Middle frontal gyrus (tissue), 1 donor: ENCODE measurements around the gene DUS2.
"Not testable (repeated sequence)": the region's sequence is repeated elsewhere in the genome, so short reads cannot be mapped to it uniquely, and the experiment has no call there.

Experiments used
- DNase-seq: peaks from one replicate; pipeline ENCODE4 v3.0.0-alpha.2; 2015; ENCODE audit warnings: low spot score; ENCODE audit errors: extremely low spot score

Gene DUS2

GRCh38 chr16:67998779-67999688 lies 24.1 kb upstream of the DUS2 start, which contains the start of gene DPEP2:
TSS of gene DPEP2 (minus strand) at chr16:67999484. CDS start at chr16:67993212, 6,272 bp downstream.
- DNase-seq = not testable (repeated sequence)

DNA sequence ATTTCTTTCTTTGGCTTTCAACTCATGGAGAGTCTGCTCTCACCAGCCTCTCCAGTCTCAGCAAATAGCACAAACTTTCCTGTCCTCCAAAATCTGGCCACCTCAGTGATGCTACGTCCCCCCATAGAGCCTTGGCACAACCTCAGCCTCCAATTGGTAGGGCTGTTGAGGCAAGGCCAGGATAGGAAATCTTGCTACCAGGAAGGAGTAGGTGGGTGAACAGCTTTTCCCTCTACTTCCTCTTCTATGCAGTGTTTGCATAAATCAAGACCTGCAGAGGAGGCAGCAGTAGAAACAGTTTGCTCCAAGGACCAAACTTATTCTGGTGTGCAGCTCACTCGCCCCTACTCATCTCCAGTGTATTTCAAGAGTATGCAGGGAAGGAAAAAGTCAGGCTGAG lies 23.1 kb upstream of the DUS2 start:
- DNase-seq = no peak

GRCh38 chr16:68000450-68000849 lies 22.6 kb upstream of the DUS2 start:
- DNase-seq = no peak

GRCh38 chr16:68003031-68003430 lies 20.1 kb upstream of the DUS2 start:
- no peak for DNase-seq

- DNase-seq = no peak
Measured at GRCh38 chr16:68005211-68005610, 17.9 kb upstream of the DUS2 start.

DNA sequence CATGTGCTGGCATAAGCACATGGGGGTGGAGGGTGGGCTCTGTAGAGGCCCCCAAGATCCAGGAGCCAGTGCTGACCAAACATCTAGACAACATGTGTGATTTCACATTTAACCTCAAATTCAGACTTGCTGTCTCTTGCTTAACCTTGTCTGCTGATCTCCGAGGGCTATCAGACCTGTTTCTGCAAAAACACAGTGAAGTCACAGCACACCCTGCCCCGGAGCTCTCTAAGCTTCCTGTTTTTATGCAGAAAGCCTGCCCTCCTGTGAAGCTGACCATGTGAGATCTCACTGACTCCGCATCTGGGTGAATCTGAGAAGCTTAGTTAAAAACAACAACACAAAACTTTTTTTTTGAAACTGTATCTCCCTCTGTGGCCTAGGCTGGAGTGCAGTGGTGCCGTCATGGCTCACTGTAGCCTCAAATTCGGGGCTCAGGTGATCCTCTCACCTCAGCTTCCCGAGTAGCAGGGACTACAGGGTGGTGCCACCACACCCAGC lies 17.2 kb upstream of the DUS2 start:
- DNase-seq = no peak

DNA sequence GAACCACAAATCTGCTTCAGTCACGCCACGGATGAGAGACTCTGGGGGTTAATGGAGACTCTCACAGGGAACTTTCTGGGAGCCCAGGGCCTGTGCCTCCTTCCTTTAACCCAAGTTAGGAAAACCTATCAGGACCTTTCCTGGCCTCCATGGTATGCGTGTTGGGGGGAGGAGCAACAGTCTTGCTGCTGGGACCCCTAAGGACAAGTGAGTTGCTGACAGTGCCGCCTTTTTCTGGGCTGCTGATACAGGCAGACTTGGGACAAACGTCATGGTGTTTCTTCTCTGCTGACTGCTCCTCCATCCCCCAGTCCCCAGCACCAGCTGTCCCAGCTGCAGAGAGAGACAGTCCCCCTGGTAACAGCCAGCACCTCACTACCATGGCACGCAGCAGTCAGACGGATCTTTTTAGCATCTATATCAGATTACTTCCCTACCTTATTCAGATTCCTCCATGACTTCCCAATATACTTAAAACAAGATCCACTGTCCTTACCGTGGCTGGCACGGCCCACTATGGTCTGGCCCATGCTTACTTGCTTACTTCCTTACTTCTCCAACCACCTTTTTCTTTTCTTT lies 13.8 kb upstream of the DUS2 start:
- DNase-seq = no peak

GRCh38 chr16:68009872-68010271 lies 13.2 kb upstream of the DUS2 start:
- not testable (repeated sequence) for DNase-seq

DNA sequence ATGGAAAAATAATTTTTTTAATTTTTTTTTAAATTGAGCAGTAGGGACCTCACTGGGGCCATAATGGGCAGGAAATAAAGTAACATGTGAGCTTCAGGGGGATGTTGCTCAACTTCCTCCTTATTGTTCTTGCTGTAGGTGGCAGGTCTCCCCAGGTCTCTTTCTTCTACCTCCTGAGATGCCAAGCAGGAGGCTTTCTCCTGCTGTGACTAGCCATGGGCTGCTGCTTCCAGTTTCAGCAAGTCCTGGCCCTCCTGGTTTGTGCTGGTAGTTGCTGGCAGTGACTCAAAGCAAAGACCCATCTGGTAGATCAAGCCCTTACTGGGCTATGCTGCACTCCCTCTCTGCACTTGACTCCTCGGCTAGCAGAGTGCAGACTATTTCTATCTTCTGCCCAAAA lies 9.6 kb upstream of the DUS2 start:
- no peak for DNase-seq

DNA sequence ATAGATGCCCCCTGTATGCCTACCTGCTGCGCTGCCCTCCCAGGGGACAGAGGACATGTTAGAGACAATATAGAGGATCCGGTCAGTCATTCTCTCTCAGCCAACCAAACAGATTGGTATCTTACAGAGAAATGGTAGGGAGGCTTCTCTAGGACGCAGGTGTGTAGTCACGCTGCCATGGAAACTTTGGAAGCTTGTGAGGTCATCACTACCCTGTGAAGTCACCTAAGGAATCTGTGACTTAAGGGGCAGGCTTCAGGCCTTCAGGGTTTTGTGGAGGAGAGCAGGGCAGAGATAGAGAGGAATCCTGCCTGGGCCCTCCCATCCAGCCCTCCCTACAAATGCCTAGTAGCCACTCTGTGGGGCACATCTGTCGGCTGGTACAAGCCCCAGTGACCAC lies 7.4 kb upstream of the DUS2 start, which contains the start of gene DPEP2NB:
Gene DPEP2NB (minus strand): TSS at position 231 of the 400 bp plus-strand sequence. CDS start 141 bp downstream, at position 90.
- DNase-seq = no peak

DNA sequence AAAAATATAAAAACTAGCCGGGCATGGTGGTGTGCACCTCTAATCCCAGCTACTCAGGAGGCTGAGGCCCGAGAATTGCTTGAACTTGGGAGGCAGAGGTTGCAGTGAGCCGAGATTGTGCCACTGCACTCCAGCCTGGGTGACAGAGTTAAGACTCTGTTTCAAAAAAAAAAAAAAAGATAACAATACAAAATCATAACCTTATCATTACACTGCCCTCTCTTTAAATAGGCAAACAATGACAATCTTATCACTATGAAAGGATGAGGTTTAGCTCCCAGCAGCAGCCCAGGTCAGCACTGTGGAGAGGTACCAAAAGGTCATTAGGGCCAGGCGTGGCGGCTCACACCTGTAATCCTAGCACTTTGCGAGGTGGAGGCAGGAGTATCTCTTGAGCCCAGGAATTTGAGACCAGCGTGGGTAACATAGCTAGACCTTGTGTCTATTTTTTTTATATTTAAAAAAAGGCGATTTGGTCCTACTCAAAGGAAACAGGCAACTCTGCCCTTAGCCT lies 3.9 kb upstream of the DUS2 start:
- no peak for DNase-seq

- no peak for DNase-seq
Measured at GRCh38 chr16:68021490-68021889, 1.6 kb upstream of the DUS2 start.

DNA sequence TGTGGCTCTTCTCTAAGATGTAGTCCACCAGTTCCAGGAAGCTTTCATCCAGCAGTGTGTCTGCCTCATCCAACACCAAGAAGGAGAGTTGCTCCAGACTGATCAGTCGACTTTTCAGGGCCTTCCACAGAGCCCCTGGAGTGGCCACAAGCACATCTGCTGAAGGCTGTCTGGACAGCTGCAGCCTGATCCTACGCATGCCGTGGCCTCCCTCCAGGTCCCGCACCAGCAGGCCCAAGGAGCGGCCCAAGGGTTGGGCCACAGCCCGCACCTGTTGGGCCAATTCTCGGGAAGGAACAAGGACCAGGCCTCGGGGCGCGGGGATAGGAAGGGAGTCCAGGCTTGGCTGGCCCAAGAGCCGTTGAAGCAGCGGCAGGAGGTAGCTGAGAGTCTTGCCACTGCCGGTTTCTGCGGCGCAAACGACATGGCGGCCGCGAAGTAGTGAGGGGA lies 781 bp upstream of the DUS2 start:
- DNase-seq = no peak

GRCh38 chr16:68028996-68029395 lies 5.9 kb downstream of the DUS2 start:
- DNase-seq = no peak

DNA sequence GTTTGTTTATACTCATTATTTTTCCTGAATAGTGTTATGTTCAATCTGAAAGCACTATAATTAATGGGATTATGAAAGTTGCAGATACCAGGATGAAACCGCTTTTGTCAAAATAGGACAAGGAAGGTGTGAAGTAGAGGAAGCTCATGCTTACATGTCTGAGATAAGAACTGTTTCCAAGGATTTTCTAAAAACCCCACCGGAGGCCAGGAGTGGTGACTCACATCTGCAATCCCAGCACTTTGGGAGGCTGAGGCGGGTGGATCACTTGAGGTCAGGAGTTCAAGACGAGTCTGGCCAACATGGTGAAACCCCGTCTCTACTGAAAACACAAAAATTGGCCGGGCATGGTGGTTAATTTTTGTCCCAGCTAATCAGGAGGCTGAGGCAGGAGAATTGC lies 7.0 kb downstream of the DUS2 start:
- DNase-seq = not testable (repeated sequence)

DNA sequence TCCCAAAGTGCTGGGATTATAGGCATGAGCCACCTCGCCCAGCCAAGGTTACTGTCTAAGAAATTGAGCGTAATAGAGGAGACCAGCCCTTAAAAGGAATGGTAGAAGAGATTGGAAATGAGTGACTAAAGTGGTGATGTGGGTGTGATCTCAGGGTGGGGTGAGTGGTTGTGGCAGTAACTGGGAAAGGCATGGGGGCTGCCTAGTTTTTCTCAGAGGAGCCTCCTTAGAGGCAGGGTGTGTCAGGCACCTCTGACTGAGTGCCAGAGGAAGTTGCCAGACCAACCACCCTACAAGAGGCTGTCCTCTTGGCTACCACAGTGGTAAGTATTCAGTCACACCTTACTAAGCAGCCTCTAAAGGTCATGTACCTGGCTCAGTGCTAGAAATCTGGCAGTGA lies 8.9 kb downstream of the DUS2 start:
- DNase-seq = no peak

GRCh38 chr16:68033101-68033500 lies 10.0 kb downstream of the DUS2 start:
- DNase-seq = no peak

DNA sequence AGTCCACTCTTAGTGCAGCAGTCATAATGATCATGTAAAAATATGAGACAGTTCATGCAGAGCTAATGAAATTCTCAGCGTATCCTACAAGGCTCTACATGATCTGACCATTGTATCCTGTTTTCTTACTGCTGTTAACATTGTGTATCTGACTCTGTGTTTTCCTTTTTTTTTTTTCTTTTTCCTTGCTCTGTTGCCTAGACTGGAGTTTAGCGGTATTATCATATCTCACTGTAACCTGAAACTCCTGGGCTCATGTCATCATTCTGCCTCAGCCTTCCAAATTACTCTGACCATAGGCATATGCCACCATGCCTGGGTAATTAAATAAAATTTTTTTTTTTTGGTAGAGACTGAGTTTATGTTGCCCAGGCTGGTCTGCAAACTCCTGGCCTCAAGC lies 12.1 kb downstream of the DUS2 start:
- no peak for DNase-seq

DNA sequence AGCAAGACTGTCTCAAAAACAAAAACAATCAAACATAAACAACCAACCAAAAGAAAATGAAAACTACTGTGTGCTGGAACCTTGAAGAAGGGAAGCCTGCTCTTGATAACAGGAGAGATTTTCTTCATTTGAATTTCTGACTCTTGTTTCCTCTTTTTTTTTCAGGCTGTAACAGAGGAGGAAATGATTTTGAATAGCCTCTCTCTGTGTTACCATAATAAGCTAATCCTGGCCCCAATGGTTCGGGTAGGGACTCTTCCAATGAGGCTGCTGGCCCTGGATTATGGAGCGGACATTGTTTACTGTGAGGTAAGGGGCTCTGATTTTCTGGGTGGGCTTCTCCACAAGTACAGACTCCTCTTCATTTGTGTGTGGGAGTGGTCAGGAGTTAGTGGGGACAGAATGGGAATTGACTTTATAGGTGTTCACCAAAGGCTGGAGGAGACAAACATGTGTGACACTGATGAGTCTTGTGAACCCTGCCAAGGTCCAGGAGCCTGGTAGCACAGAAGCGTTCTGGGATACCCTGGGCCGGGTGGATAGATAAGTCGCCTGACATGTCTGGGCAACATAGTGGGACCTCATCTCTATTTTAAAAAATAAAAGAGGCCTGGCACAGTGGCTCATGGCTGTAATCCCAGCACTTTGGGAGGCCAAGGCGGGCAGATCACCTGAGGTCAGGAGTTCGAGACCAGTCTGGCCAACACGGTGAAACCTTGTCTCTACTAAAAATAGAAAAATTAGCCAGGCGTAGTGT lies 14.9 kb downstream of the DUS2 start:
- DNase-seq = no peak

DNA sequence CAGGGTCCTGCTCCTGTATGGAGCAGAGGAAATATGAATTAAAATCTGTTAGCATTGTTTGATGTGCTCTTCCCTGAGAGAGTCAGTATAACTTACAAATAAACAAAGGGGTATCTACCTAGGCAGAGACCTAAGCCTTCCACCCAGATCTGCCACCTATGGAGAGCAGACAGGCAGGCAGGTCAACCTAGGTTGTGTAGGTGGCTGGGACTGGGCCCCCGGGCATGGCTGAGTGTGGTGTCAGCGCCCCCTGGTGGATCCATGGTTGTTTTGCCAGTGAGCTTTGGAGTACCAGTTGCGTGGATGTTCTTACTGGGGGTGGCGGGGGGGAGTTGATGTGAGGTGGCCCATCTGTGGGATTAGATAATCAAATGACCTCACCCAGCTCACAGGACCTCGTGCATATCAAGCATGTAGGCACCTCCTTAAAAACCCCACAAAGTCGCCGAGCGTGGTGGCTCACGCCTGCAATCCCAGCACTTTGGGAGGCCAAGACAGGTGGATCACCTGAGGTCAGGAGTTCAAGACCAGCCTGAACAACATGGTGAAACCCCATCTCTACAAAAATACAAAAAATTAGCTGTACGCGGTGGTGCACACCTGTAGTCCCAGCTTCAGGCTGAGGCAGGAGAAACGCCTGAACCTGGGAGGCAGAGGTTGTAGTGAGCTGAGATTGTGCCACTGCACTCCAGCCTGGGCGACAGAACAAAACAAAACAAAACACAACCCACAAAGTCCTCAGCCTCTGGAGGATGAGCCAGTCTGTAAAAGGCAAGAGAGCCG lies 17.6 kb downstream of the DUS2 start:
- no peak for DNase-seq

DNA sequence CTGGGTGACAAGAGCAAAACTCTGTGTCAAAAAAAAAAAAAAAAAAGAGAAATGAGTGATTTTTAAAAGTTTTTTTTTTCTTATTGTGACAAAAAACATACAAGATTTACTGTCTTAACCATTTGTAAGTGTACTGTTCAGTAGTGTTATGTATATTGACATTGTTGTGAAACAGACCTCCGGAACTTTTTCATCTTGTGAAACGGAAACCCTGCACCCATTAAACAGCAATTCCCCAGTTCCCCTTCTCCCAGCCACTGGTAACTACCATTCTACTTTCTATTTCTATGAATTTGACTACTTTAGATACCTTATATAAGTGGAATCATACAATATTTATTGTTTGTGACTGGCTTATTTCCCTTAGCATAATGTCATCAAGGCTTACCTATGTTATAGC lies 18.7 kb downstream of the DUS2 start:
- DNase-seq = no peak
